ENCODE measurements around the gene SETBP1. TPM values are rescaled to one million over a fixed set of nuclear protein-coding genes. Genes with fewer than 3 reads are reported as not detected.

The SETBP1 gene
- total RNA-seq, 4 donors from 2014 or later = 16.2 to 33.6 (median 24.4) TPM

GRCh38 chr18:44803019-44803650 is 122.4 kb downstream of the SETBP1 start:
- DNase-seq = peak; percentile 86
- in situ Hi-C loops (cut with MboI; ENCODE audit: low pct_ligation_motif_present in 1 of 4, low pct_unique_long_range_greater_than_20kb in 1 of 4, low sequenced_read_pairs in 3 of 4) (loop anchor here in 1 of 4 donors (25.0 kb wide), 1 partner anchor 116 kb away; the partner anchor contains the start of gene SETBP1), intact Hi-C loops (cut with DNase I; ENCODE audit: low total_unique reads) (loop anchor here (5.0 to 10.0 kb wide), 2 partner anchors 61 to 118 kb away; partner anchors contain the start of gene SETBP1)
- 28% methylated on average over 7 of the region's 7 CpGs; no CpG with 5 or more reads in 1 of the 2 donors for WGBS, 2 donors (ENCODE audit: low coverage in 1 of 2)
- H3K9me3 ChIP-seq = no peaks in the 10 kb centered on the region
- TF ChIP-seq POLR2A (IDR thresholded peaks at IDR 0.05) (peak; percentile 74), POLR2AphosphoS5 (IDR thresholded peaks at IDR 0.05) (peak; percentile 83 to 91 (median 90)), CTCF (IDR thresholded peaks at IDR 0.05) (no peak), EP300 (IDR thresholded peaks at IDR 0.05; ENCODE audit: low read depth) (peak; percentile 97)
- peak overlapping the region; percentile 85 to 91 (median 90) for H3K27ac ChIP-seq
- no peaks in the 10 kb centered on the region for H3K27me3 ChIP-seq
- peak overlapping the region in 1 of 4 donors; percentile 14 for H3K4me3 ChIP-seq
- peaks cover 44 to 82% (median 62%) of the 10 kb centered on the region in 4 donors for H3K4me1 ChIP-seq
- H3K36me3 ChIP-seq = no peaks in the 10 kb centered on the region

- Histone ChIP-seq H3K27me3 (no peaks in the 10 kb centered on the region), H3K4me3 (no peak overlapping the region), H3K9me3 (no peaks in the 10 kb centered on the region), H3K4me1 (peaks cover 44 to 84% (median 63%) of the 10 kb centered on the region in 4 donors), H3K27ac (peak overlapping the region; percentile 85 to 91 (median 90)), H3K36me3 (no peaks in the 10 kb centered on the region)
- intact Hi-C loops (cut with DNase I; ENCODE audit: low total_unique reads) (loop anchor here (5.0 to 10.0 kb wide), 2 partner anchors 62 to 119 kb away; partner anchors contain the start of gene SETBP1), in situ Hi-C loops (cut with MboI; ENCODE audit: low pct_ligation_motif_present in 1 of 4, low pct_unique_long_range_greater_than_20kb in 1 of 4, low sequenced_read_pairs in 3 of 4) (loop anchor here in 1 of 4 donors (25.0 kb wide), 1 partner anchor 117 kb away; the partner anchor contains the start of gene SETBP1)
- TF ChIP-seq POLR2A (IDR thresholded peaks at IDR 0.05) = no peak
- no peak for TF ChIP-seq EP300 (IDR thresholded peaks at IDR 0.05; ENCODE audit: low read depth)
- TF ChIP-seq CTCF (IDR thresholded peaks at IDR 0.05) = no peak
- TF ChIP-seq POLR2AphosphoS5 (IDR thresholded peaks at IDR 0.05) = no peak
- DNase-seq = no peak
- WGBS, 2 donors (ENCODE audit: low coverage in 1 of 2) = 82 to 94% methylated on average over 2 of the region's 2 CpGs
Observed at GRCh38 chr18:44804033-44804432, 123.3 kb downstream of the SETBP1 start.

- peak in 1 of 3 donors; percentile 38 for TF ChIP-seq POLR2AphosphoS5 (IDR thresholded peaks at IDR 0.05)
- no peak for TF ChIP-seq POLR2A (IDR thresholded peaks at IDR 0.05)
- no peak for TF ChIP-seq CTCF (IDR thresholded peaks at IDR 0.05)
- no peak for TF ChIP-seq EP300 (IDR thresholded peaks at IDR 0.05; ENCODE audit: low read depth)
- DNase-seq = no peak
- intact Hi-C loops (cut with DNase I; ENCODE audit: low total_unique reads) (loop anchor here (10.0 kb wide), 1 partner anchor 120 kb away; the partner anchor contains the start of gene SETBP1), in situ Hi-C loops (cut with MboI; ENCODE audit: low pct_ligation_motif_present in 1 of 4, low pct_unique_long_range_greater_than_20kb in 1 of 4, low sequenced_read_pairs in 3 of 4) (loop anchor here in 1 of 4 donors (25.0 kb wide), 1 partner anchor 118 kb away; the partner anchor contains the start of gene SETBP1)
- Histone ChIP-seq H3K27ac (peak overlapping the region; percentile 85 to 91 (median 90)), H3K4me1 (peaks cover 44 to 73% (median 61%) of the 10 kb centered on the region in 4 donors), H3K27me3 (no peaks in the 10 kb centered on the region), H3K9me3 (no peaks in the 10 kb centered on the region), H3K36me3 (no peaks in the 10 kb centered on the region), H3K4me3 (no peak overlapping the region)
- 53 to 62% methylated on average over 3 of the region's 3 CpGs for WGBS, 2 donors (ENCODE audit: low coverage in 1 of 2)
Observed at GRCh38 chr18:44805176-44805575, 124.5 kb downstream of the SETBP1 start.

- intact Hi-C loops (cut with DNase I; ENCODE audit: low total_unique reads) = loop anchor here (10.0 kb wide), 1 partner anchor 121 kb away; the partner anchor contains the start of gene SETBP1
- 93 to 96% methylated on average over 2 to 3 of the region's 3 CpGs for WGBS, 2 donors (ENCODE audit: low coverage in 1 of 2)
- Histone ChIP-seq H3K27ac (peak overlapping the region; percentile 85 to 91 (median 90)), H3K27me3 (no peaks in the 10 kb centered on the region), H3K9me3 (no peaks in the 10 kb centered on the region), H3K36me3 (no peaks in the 10 kb centered on the region), H3K4me1 (peaks cover 44 to 71% (median 59%) of the 10 kb centered on the region in 4 donors), H3K4me3 (no peak overlapping the region)
- no peak for DNase-seq
- in situ Hi-C loops (cut with MboI; ENCODE audit: low pct_ligation_motif_present in 1 of 4, low pct_unique_long_range_greater_than_20kb in 1 of 4, low sequenced_read_pairs in 3 of 4) = loop anchor here in 1 of 4 donors (25.0 kb wide), 1 partner anchor 118 kb away; the partner anchor contains the start of gene SETBP1
- TF ChIP-seq POLR2A (IDR thresholded peaks at IDR 0.05) = no peak
- no peak for TF ChIP-seq CTCF (IDR thresholded peaks at IDR 0.05)
- TF ChIP-seq EP300 (IDR thresholded peaks at IDR 0.05; ENCODE audit: low read depth) = no peak
- no peak for TF ChIP-seq POLR2AphosphoS5 (IDR thresholded peaks at IDR 0.05)
Observed at GRCh38 chr18:44805643-44806042, 125.0 kb downstream of the SETBP1 start.
